HG03135 (cell line): ENCODE data around the gene KIF26B.
"Not testable (repeated sequence)": the region's sequence is repeated elsewhere in the genome, so short reads cannot be mapped to it uniquely, and the experiment has no call there.

ENCODE experiments used
- ATAC-seq: cut with Tn5 transposase; IDR thresholded peaks from one replicate; pipeline ENCODE4 v1.9.1; 2021; ENCODE audit warnings: mild to moderate bottlenecking, moderate library complexity; ENCODE audit not compliant: unreplicated experiment

KIF26B gene

DNA sequence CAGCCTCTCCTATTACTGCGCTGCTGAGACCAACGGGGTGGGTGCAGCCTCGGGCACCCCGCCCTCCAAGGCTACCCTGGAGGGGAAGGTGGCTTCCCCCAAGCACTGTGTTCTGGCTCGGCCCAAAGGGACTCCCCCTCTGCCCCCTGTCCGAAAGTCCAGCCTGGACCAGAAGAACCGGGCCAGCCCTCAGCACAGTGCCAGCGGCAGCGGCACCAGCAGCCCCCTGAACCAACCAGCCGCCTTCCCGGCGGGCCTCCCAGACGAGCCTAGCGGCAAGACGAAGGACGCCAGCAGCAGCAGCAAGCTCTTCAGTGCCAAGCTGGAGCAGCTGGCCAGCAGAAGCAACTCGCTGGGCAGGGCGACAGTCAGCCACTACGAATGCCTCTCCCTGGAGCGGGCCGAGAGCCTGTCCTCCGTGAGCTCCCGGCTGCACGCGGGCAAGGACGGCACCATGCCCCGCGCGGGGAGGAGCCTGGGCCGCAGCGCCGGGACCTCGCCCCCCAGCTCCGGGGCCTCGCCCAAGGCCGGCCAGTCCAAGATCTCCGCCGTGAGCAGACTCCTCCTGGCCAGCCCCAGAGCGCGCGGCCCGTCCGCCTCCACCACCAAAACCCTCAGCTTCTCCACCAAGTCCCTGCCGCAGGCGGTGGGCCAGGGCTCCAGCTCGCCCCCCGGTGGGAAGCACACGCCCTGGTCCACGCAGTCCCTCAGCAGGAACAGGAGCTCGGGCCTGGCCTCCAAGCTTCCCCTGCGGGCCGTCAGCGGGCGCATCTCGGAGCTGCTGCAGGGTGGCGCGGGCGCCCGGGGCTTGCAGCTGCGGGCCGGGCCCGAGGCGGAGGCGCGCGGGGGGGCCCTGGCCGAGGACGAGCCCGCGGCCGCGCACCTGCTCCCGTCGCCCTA is 533.1 kb downstream of the KIF26B start:
- ATAC-seq = no peak

DNA sequence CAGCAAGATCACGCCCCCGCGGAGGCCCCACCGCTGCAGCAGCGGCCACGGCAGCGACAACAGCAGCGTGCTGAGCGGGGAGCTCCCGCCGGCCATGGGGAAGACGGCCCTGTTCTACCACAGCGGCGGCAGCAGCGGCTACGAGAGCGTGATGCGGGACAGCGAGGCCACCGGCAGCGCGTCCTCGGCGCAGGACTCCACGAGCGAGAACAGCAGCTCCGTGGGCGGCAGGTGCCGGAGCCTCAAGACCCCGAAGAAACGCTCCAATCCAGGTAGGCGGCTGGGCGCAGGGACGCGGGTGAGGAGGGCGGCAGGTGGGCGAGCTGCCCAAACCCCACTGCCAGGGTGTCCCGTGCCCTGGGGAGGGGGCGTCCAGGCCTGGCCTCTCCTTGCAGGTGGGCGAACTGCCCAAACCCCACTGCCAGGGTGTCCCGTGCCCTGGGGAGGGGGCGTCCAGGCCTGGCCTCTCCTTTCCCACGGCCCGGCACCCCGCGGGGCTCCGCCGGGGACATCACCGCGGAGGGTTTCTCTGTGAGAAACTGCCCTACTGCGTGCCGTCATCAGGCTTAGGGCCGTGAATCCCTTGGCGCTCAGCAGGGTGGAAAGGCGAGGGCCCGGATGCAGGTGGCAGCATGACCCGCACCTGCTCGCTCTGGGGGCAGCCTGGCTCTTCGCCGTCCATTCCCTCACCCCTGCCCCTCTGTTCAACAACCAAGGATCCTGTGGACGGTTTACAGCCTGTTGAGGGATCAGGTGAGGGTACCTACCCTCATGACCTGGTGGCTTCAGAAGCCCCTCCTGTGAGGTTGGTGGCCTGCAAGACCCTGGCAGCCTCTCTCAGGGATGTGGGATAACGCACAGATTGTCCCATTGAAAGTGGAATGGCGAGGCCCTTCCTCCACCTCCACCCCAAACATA is 534.0 kb downstream of the KIF26B start:
- no peak for ATAC-seq

DNA sequence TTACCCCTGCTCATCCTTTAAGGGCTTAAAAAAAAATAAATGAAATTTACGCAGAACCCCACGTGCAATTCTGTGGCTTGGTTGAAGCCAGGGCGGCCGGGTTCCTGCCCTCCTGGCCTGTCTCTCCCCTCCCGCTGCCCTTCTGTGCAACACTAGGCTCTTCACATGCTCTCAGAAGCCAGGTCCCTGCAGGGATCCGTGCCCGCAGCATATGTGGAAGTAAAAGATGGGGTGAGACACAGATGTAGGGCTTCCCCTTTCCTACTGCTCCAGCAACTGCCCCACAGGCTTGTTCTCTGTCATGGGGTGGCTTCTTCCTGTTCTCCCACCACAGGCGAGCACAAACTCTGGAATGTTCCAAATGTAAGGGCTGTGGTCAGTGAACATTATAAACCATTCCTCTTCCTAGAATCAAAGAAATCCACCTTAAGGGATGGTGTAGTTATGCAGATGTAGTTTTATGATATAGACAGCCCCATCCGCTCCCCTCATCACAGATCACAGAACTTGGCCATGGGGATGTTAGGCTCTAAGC is 535.4 kb downstream of the KIF26B start:
- no peak for ATAC-seq

GRCh38 chr1:245690946-245691541 is 536.3 kb downstream of the KIF26B start:
- no peak for ATAC-seq

GRCh38 chr1:245691897-245692296 is 537.1 kb downstream of the KIF26B start:
- no peak for ATAC-seq

GRCh38 chr1:245692318-245692717 is 537.5 kb downstream of the KIF26B start:
- ATAC-seq = no peak

DNA sequence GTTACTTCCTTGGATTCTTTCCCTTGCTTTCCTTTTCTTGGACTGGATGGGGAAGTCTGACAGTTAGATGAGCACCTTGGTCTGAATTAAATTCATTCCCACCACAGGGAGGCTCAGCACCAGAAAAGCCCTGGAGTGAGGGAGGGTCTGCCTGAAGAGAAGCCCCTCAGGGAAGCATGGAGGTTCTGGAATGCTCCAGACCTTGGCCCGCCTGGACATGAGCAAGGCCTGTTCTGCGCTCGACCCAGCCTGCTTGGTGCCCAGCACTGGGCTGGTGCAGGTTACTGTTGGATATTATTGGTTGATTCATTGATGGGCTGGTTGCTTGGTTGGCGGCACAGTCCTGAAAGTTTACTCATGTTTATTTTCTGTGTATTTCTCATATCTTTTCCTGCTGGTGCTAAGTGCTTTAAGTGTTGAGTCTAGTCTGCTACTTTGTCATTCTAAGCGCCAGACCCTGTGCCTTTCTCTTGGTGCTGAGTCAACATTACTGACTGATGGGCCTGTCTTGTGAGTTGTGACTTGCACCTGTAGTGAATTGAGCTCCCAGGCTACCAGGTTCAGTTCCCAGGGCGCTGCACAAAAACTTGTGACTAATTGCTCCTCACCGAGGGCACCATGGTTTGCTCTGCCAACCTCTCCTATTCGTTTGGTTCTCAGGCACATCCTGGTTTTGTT is 538.5 kb downstream of the KIF26B start:
- no peak for ATAC-seq

GRCh38 chr1:245693941-245694752 is 539.4 kb downstream of the KIF26B start:
- no peak for ATAC-seq

GRCh38 chr1:245694753-245695195 is 540.0 kb downstream of the KIF26B start:
- ATAC-seq = no peak

- ATAC-seq = no peak
Measured at GRCh38 chr1:245695211-245695610, 540.4 kb downstream of the KIF26B start.

GRCh38 chr1:245695701-245696100 is 540.9 kb downstream of the KIF26B start:
- not testable (repeated sequence) for ATAC-seq

- no peak for ATAC-seq
Measured at GRCh38 chr1:245698116-245698515, 543.3 kb downstream of the KIF26B start.

- ATAC-seq = no peak
Measured at GRCh38 chr1:245698860-245699259, 544.1 kb downstream of the KIF26B start.

- no peak for ATAC-seq
Measured at GRCh38 chr1:245700631-245701030, 545.8 kb downstream of the KIF26B start.

- ATAC-seq = no peak
Measured at GRCh38 chr1:245701631-245702030, 546.8 kb downstream of the KIF26B start.

GRCh38 chr1:245702346-245702745 is 547.6 kb downstream of the KIF26B start:
- ATAC-seq = no peak

GRCh38 chr1:245704341-245704740 is 549.6 kb downstream of the KIF26B start:
- no peak for ATAC-seq

- ATAC-seq = no peak
Measured at GRCh38 chr1:245704765-245705164, 550.0 kb downstream of the KIF26B start.

- no peak for ATAC-seq
Measured at GRCh38 chr1:245707941-245708340, 553.2 kb downstream of the KIF26B start.
